ENCODE data around the gene NRG3.

The NRG3 gene

DNA sequence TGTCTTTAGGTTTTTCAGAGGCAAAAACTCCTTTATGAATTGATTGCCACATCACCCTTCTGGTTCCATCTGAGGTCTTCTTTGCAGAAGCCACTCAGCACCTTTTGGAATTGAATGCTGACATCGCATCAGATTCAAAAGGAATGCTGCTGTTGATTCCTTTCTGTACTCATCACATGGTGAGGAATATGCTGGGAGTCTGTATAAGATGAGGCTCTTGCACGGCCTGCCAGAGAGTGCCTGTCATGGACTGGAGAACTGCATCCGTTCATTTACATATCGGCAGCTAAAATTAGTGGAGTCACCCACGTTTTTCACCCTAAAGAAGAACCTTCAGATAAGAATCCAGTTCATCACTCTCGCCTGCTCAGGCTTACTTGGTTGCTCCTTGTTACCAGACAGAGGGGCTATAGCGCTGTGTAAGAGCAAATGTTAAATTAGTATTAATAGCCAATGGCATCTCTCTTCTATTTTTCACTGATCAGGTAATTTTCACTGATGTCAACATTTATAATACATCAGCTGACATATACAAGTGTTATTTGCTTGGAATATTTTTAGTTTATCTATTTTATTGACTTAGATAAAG is 14.3 kb downstream of the NRG3 start:
- TF ChIP-seq KLF16 (tag by site-specific recombination; IDR thresholded peaks at IDR 0.05), result no peak
- no peak for TF ChIP-seq ZNF433 (tag by site-specific recombination; IDR thresholded peaks at IDR 0.05; ENCODE audit: low read depth)
- no peak for TF ChIP-seq ZFP3 (tag by site-specific recombination; IDR thresholded peaks at IDR 0.05; ENCODE audit: low read depth)
- TF ChIP-seq WT1 (tag by site-specific recombination; IDR thresholded peaks at IDR 0.05), result no peak
- no peak for TF ChIP-seq SCRT1 (tag by site-specific recombination; IDR thresholded peaks at IDR 0.05; ENCODE audit: borderline replicate concordance)
- no peak for TF ChIP-seq ZNF660 (tag by site-specific recombination; IDR thresholded peaks at IDR 0.05)
- no peak for TF ChIP-seq ZBTB7A (tag by site-specific recombination; IDR thresholded peaks at IDR 0.05; ENCODE audit: low read depth)
- TF ChIP-seq, protein P1, sequence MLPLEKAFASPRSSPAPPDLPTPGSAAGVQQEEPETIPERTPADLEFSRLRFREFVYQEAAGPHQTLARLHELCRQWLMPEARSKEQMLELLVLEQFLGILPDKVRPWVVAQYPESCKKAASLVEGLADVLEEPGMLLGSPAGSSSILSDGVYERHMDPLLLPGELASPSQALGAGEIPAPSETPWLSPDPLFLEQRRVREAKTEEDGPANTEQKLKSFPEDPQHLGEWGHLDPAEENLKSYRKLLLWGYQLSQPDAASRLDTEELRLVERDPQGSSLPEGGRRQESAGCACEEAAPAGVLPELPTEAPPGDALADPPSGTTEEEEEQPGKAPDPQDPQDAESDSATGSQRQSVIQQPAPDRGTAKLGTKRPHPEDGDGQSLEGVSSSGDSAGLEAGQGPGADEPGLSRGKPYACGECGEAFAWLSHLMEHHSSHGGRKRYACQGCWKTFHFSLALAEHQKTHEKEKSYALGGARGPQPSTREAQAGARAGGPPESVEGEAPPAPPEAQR (tag by site-specific recombination; IDR thresholded peaks at IDR 0.05), result no peak
- Histone ChIP-seq H3K9me3 (ENCODE audit: control insufficient read depth, insufficient read depth, low read depth, low read length) (no peaks in the 10 kb centered on the region), H3K4me1 (ENCODE audit: control insufficient read depth, insufficient read depth, low read length) (peaks cover 3% of the 10 kb centered on the region), H3K4me3 (ENCODE audit: low read depth, low read length) (no peak overlapping the region), H3K27ac (ENCODE audit: extremely low read depth, low read depth, low read length) (no peak overlapping the region), H3K36me3 (ENCODE audit: control insufficient read depth in 2 of 2, insufficient read depth in 1 of 2, low read length in 2 of 2) (no peaks in the 10 kb centered on the region)
- POLR2A ChIA-PET, result no interaction called here
- CTCF ChIA-PET, result interaction anchor here (0.6 kb wide), 1 partner anchor 242 kb away, joined by 3 read pairs; no protein-coding TSS in a partner anchor

DNA sequence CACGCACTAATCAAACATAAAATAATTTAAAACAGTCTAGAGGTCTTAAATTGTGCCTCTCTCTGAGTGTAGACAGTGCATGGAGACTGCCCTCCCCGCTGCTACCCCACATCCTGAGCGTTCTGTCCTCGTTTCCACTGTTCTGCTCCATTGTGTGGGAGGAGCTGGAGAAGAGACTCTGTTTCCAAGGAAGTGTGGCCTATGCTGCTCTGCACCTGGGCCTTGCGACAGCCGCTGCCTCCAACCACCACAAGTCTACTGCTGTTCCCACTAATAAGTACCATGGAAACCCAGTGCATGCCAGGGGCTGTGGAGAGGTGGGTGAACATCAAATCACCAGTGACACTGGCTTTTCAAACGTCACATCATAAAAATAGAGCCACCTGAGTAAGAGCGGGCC is 19.6 kb downstream of the NRG3 start:
- TF ChIP-seq ZNF394 (tag by site-specific recombination; IDR thresholded peaks at IDR 0.05; ENCODE audit: borderline replicate concordance), result no peak
- TF ChIP-seq ZNF324 (tag by site-specific recombination; IDR thresholded peaks at IDR 0.05), result no peak
- no peak for TF ChIP-seq ZNF155 (tag by site-specific recombination; IDR thresholded peaks at IDR 0.05)
- no peak for TF ChIP-seq ZNF555 (tag by site-specific recombination; conservative IDR thresholded peaks at IDR 0.05)
- TF ChIP-seq ZNF777 (tag by site-specific recombination; IDR thresholded peaks at IDR 0.05; ENCODE audit: borderline replicate concordance), result no peak
- TF ChIP-seq, protein P2, sequence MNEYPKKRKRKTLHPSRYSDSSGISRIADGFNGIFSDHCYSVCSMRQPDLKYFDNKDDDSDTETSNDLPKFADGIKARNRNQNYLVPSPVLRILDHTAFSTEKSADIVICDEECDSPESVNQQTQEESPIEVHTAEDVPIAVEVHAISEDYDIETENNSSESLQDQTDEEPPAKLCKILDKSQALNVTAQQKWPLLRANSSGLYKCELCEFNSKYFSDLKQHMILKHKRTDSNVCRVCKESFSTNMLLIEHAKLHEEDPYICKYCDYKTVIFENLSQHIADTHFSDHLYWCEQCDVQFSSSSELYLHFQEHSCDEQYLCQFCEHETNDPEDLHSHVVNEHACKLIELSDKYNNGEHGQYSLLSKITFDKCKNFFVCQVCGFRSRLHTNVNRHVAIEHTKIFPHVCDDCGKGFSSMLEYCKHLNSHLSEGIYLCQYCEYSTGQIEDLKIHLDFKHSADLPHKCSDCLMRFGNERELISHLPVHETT (tag by site-specific recombination; IDR thresholded peaks at IDR 0.05), result no peak
- no peak for TF ChIP-seq ZNF37A (tag by site-specific recombination; IDR thresholded peaks at IDR 0.05)
- TF ChIP-seq ZNF311 (tag by site-specific recombination; IDR thresholded peaks at IDR 0.05; ENCODE audit: borderline replicate concordance), result no peak
- no peak for TF ChIP-seq ZNF501 (tag by site-specific recombination; IDR thresholded peaks at IDR 0.05)
- no peak for TF ChIP-seq HOXD13 (CRISPR knock-in tag; IDR thresholded peaks at IDR 0.05; ENCODE audit: borderline replicate concordance)
- TF ChIP-seq REPIN1 (tag by site-specific recombination; IDR thresholded peaks at IDR 0.05; ENCODE audit: low read depth), result no peak
- POLR2A ChIA-PET, result no interaction called here
- H3K4me3 ChIP-seq (ENCODE audit: low read depth, low read length), result no peak overlapping the region
- CTCF ChIA-PET, result no interaction called here
- no peaks in the 10 kb centered on the region for H3K36me3 ChIP-seq (ENCODE audit: control insufficient read depth in 2 of 2, insufficient read depth in 1 of 2, low read length in 2 of 2)
- no peaks in the 10 kb centered on the region for H3K9me3 ChIP-seq (ENCODE audit: control insufficient read depth, insufficient read depth, low read depth, low read length)
- no peak overlapping the region for H3K27ac ChIP-seq (ENCODE audit: extremely low read depth, low read depth, low read length)
- no peaks in the 10 kb centered on the region; the same call in 1 of the 2 replicates for H3K4me1 ChIP-seq (ENCODE audit: control insufficient read depth, insufficient read depth, low read length)

DNA sequence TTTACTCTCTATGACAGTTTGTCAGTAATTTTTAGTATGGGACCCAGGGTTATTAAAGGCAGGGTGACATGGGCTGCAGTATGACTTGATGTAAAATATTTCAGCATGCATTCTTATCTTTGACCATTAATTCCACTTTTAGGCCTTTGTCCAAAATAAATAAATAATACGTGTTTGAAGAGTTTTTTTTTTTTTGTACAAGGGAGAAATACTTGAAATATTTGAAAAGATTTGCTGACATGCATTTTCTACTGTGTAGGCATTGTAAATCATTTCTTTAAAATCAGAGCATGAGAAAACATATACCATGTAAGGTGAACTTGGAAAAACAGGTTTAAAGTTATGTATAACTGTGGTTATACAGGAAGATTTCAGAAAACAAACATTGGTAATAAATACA is 23.5 kb downstream of the NRG3 start:
- CTCF ChIA-PET, result interaction anchor here (0.9 kb wide), 1 partner anchor 22 kb away, joined by 4 read pairs; no protein-coding TSS in a partner anchor
- POLR2A ChIA-PET, result no interaction called here
- Histone ChIP-seq H3K36me3 (ENCODE audit: control insufficient read depth in 2 of 2, insufficient read depth in 1 of 2, low read length in 2 of 2) (no peaks in the 10 kb centered on the region), H3K27ac (ENCODE audit: extremely low read depth, low read depth, low read length) (no peak overlapping the region), H3K9me3 (ENCODE audit: control insufficient read depth, insufficient read depth, low read depth, low read length) (no peaks in the 10 kb centered on the region), H3K4me3 (ENCODE audit: low read depth, low read length) (no peak overlapping the region), H3K4me1 (ENCODE audit: control insufficient read depth, insufficient read depth, low read length) (no peaks in the 10 kb centered on the region)
- TF ChIP-seq HOXD13 (CRISPR knock-in tag; IDR thresholded peaks at IDR 0.05; ENCODE audit: borderline replicate concordance), result no peak
- TF ChIP-seq RBAK (tag by site-specific recombination; IDR thresholded peaks at IDR 0.05), result no peak
- TF ChIP-seq TRIM28 (IDR thresholded peaks at IDR 0.05; ENCODE audit: borderline replicate concordance, low read length), result no peak
- TF ChIP-seq ZFP37 (tag by site-specific recombination; IDR thresholded peaks at IDR 0.05), result no peak

Data from HEK293 (cell line).